B cell (primary cell): ENCODE results near the gene NR0B2. TPM values are rescaled to one million over a fixed set of nuclear protein-coding genes. Genes with fewer than 3 reads are reported as not detected.

Experiments
- ATAC-seq: fragments of 200-7000 bp; cut with Tn5 transposase; one replicate; pipeline ENCODE4 v1.10.0; 2021; ENCODE audit warnings: low read depth, mild to moderate bottlenecking, moderate number of reproducible peaks, moderate library complexity
- CTCF ChIA-PET: fragments of 350-600 bp; sonication (Branson Sonifier 250); formaldehyde crosslinking; loops from one replicate; lab custom pipeline; 2021; ENCODE audit warnings: antibody characterized with exemption, inconsistent platforms; lab: Charles Lee
- POLR2A ChIA-PET: fragments of 350-600 bp; sonication (Branson Sonifier 250); formaldehyde crosslinking; loops from one replicate; lab custom pipeline; 2021; ENCODE audit warnings: antibody characterized with exemption; lab: Charles Lee
- DNase-seq: peaks from one replicate; pipeline ENCODE4 v3.0.0; 2013
- H2AFZ ChIP-seq: 2 replicates; pipeline ENCODE4 v1.6.1; 2012; ENCODE audit warnings: mild to moderate bottlenecking, low read depth, low read length; ENCODE audit not compliant: insufficient read depth, poor library complexity, severe bottlenecking
- H3K27ac ChIP-seq, 2 donors: 1 replicate in 1 of 2; 2 replicates in 1 of 2; pipeline ENCODE4 v1.5.1; 2012 to 2013; ENCODE audit warnings: low read length in 2 of 2, mild to moderate bottlenecking in 2 of 2, moderate library complexity in 1 of 2
- H3K27me3 ChIP-seq, 4 experiments: fragments of 200-600 bp in 1 of 4; sonication (generic) in 1 of 4; replicated peaks in 1 of 4; 1 replicate in 2 of 4; 2 replicates in 2 of 4; pipeline versions ENCODE4 v1.6.1 to v1.7.0; 2013 to 2016; ENCODE audit warnings: low read length in 3 of 4, mild to moderate bottlenecking in 2 of 4, mixed read lengths in 1 of 4, moderate library complexity in 1 of 4; ENCODE audit not compliant: insufficient read depth in 4 of 4, control insufficient read depth in 3 of 4; ENCODE audit errors: control extremely low read depth in 1 of 4
- H3K36me3 ChIP-seq, 2 experiments: replicated peaks in 1 of 2; 1 replicate in 1 of 2; 2 replicates in 1 of 2; pipeline versions ENCODE4 v1.6.1 to v1.7.1; 2013; ENCODE audit warnings: low read length in 1 of 2; ENCODE audit not compliant: insufficient read depth in 2 of 2, control insufficient read depth in 1 of 2; ENCODE audit errors: control extremely low read depth in 1 of 2, extremely low read depth in 1 of 2
- H3K4me1 ChIP-seq, 2 donors: fragments of 200-600 bp in 1 of 2; sonication (generic) in 1 of 2; 1 replicate in 1 of 2; 2 replicates in 1 of 2; pipeline versions ENCODE4 v1.5.1 to v1.6.1; 2013 to 2017; ENCODE audit warnings: low read length in 2 of 2; ENCODE audit not compliant: control insufficient read depth in 2 of 2, insufficient read depth in 2 of 2
- H3K4me2 ChIP-seq: replicated peaks from 2 replicates; pipeline ENCODE3; 2012; ENCODE audit warnings: mild to moderate bottlenecking, low read depth, low read length; ENCODE audit not compliant: poor library complexity, severe bottlenecking
- H3K4me3 ChIP-seq, 5 experiments: fragments of 200-600 bp in 1 of 5; sonication (generic) in 1 of 5; 1 replicate in 3 of 5; 2 replicates in 2 of 5; pipeline versions ENCODE4 v1.5.1 to v1.7.0; 2011 to 2016; ENCODE audit warnings: low read length in 4 of 5, mild to moderate bottlenecking in 4 of 5, low read depth in 2 of 5, control low read depth in 1 of 5, moderate library complexity in 1 of 5; ENCODE audit not compliant: insufficient read depth in 1 of 5; ENCODE audit errors: control extremely low read depth in 1 of 5, extremely low read depth in 1 of 5
- H3K79me2 ChIP-seq: fragments of 200-600 bp; sonication (generic); one replicate; pipeline ENCODE4 v1.6.0; 2016; ENCODE audit warnings: low read length; ENCODE audit not compliant: control insufficient read depth, insufficient read depth
- H3K9ac ChIP-seq: fragments of 200-600 bp; sonication (generic); 2 replicates; pipeline ENCODE4 v1.6.1; 2017; ENCODE audit warnings: mild to moderate bottlenecking, low read length, moderate library complexity
- H3K9me3 ChIP-seq, 3 donors: one replicate each; pipeline versions ENCODE4 v1.6.1 to v1.7.1; 2013; ENCODE audit warnings: low read length in 2 of 3; ENCODE audit not compliant: control insufficient read depth in 2 of 3, insufficient read depth in 1 of 3; ENCODE audit errors: control extremely low read depth in 1 of 3
- H4K20me1 ChIP-seq: 2 replicates; pipeline ENCODE4 v1.6.0; 2012; ENCODE audit warnings: mild to moderate bottlenecking, low read length; ENCODE audit not compliant: insufficient read depth, control insufficient read depth, poor library complexity, severe bottlenecking
- H3K27ac Mint-ChIP-seq: one replicate; pipeline ENCODE4 v1.8.0; 2021; ENCODE audit warnings: mixed read lengths
- H3K27me3 Mint-ChIP-seq: one replicate; pipeline ENCODE4 v1.8.0; 2021; ENCODE audit warnings: mixed read lengths
- H3K4me1 Mint-ChIP-seq: one replicate; pipeline ENCODE4 v1.8.0; 2021; ENCODE audit warnings: mixed read lengths
- H3K4me3 Mint-ChIP-seq: one replicate; pipeline ENCODE4 v1.8.0; 2021; ENCODE audit warnings: mixed read lengths
- H3K9me3 Mint-ChIP-seq: one replicate; pipeline ENCODE4 v1.8.0; 2022; ENCODE audit warnings: mixed read lengths; ENCODE audit not compliant: insufficient read depth
- EZH2 ChIP-seq: IDR thresholded peaks from 2 replicates; pipeline ENCODE4 v1.6.1; 2012; ENCODE audit warnings: borderline replicate concordance, low read depth, mild to moderate bottlenecking, moderate library complexity, low read length; ENCODE audit not compliant: insufficient read depth, poor library complexity, severe bottlenecking
- WGBS: methylation state at CpG from one replicate; pipeline ENCODE4 v1.1.5; 2013; ENCODE audit warnings: missing lambda C conversion rate; ENCODE audit not compliant: insufficient coverage; 5-methylcytosine and 5-hydroxymethylcytosine counted together
- intact Hi-C: fragments of 100-400 bp; cut with micrococcal nuclease; formaldehyde crosslinking; loops from one replicate; pipeline ENCODE4 v1.10.0; 2022
- polyA plus RNA-seq: library from polyadenylated mRNA; depleted of rRNA; stranded (reverse); fragments of >200 nt; gene quantifications from 2 replicates; pipeline ENCODE4 v1.2.3, GENCODE V29; 2012
- total RNA-seq, 2 donors: library from RNA; stranded (reverse); fragments of 120-200 nt in 1 of 2; gene quantifications; 1 replicate in 1 of 2; 2 replicates in 1 of 2; pipeline versions ENCODE4 v1.2.3 to v1.2.4, GENCODE V29; 2013 to 2022
- TF ChIP-seq, protein P1 (sequence below): fragments of 200-600 bp; IDR thresholded peaks from one replicate; pipeline ENCODE4 v1.8.0; 2022; ENCODE audit warnings: antibody characterized with exemption, mild to moderate bottlenecking

Gene NR0B2
- total and polyA plus RNA-seq, 2 donors (not counting 1 experiment from before 2014, with no cell fraction given), result not detected

DNA sequence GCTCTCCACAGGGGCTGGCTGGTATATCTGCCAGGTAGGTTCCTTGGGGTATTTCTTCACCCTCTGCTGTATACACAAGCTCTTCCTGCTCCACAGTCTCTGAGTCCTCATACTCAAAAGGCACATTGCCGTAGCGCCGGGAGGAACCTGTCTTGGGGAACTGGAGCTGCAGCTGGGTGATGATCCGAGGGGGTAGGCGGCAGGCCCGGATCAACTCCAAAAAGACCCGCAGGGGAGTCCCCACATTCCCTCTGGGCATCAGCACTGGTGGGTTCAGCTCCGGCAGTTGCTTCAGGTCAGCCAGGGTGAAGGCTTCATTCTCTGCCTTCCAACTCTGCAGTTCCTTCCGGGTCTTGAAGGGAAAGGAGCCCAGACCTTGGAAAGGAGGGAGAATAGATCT lies 16.4 kb downstream of the NR0B2 start:
- H4K20me1 ChIP-seq, result peaks cover 23% of the 10 kb centered on the region
- no peak overlapping the region for H3K4me3 ChIP-seq
- ATAC-seq (no peak), DNase-seq (no peak)
- 98% methylated on average over 8 of the region's 9 CpGs for WGBS
- H3K9me3 Mint-ChIP-seq, result no peaks in the 10 kb centered on the region
- no peaks in the 10 kb centered on the region for H3K27me3 ChIP-seq
- H3K4me2 ChIP-seq, result no peak overlapping the region
- peaks cover 52% of the 10 kb centered on the region for H3K79me2 ChIP-seq
- H3K9ac ChIP-seq, result no peak overlapping the region
- ChIA-PET CTCF (interaction anchor here (0.5 to 1.5 kb wide), 2 partner anchors 16 to 31 kb away, joined by 4 read pairs; no protein-coding TSS in a partner anchor), POLR2A (interaction anchor here (0.7 kb wide), 2 partner anchors 476 to 1061 kb away, joined by 5 read pairs; no protein-coding TSS in a partner anchor)
- H3K9me3 ChIP-seq, result no peaks in the 10 kb centered on the region
- no peak for TF ChIP-seq EZH2
- TF ChIP-seq, protein P1, sequence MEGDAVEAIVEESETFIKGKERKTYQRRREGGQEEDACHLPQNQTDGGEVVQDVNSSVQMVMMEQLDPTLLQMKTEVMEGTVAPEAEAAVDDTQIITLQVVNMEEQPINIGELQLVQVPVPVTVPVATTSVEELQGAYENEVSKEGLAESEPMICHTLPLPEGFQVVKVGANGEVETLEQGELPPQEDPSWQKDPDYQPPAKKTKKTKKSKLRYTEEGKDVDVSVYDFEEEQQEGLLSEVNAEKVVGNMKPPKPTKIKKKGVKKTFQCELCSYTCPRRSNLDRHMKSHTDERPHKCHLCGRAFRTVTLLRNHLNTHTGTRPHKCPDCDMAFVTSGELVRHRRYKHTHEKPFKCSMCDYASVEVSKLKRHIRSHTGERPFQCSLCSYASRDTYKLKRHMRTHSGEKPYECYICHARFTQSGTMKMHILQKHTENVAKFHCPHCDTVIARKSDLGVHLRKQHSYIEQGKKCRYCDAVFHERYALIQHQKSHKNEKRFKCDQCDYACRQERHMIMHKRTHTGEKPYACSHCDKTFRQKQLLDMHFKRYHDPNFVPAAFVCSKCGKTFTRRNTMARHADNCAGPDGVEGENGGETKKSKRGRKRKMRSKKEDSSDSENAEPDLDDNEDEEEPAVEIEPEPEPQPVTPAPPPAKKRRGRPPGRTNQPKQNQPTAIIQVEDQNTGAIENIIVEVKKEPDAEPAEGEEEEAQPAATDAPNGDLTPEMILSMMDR, result no peak
- no peak overlapping the region for H3K27ac Mint-ChIP-seq
- intact Hi-C loops, result no loop called here
- H3K36me3 ChIP-seq, result peaks cover 3 to 40% of the 10 kb centered on the region in 2 experiments
- H3K4me3 Mint-ChIP-seq, result no peak overlapping the region
- H3K4me1 ChIP-seq, result peaks cover 16 to 20% of the 10 kb centered on the region in 2 donors
- H2AFZ ChIP-seq, result no peak overlapping the region
- H3K27me3 Mint-ChIP-seq, result no peaks in the 10 kb centered on the region
- H3K4me1 Mint-ChIP-seq, result peaks cover 37% of the 10 kb centered on the region
- no peak overlapping the region for H3K27ac ChIP-seq

DNA sequence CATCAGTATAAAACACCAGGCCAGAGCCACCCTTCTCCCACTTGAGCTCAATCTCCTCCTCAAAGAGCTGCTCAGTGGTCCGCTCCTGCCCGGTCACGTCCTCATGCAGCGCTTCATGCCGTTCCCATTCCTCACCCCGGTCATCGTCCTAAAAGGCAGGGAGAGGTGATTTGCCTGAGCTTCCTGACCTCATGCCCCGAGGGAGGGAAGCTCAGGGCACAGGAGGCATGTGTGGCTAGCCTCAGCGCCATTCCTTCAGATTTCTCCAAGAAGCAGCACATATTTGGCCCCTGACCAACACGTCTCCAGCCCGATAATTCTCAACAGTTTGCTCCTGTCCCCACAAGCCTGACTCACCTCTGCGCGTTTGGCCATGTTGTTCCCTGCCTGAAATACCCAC lies 19.5 kb downstream of the NR0B2 start:
- Histone ChIP-seq H3K27ac (no peak overlapping the region), H3K4me1 (peaks cover 13 to 18% of the 10 kb centered on the region in 2 donors), H3K9ac (no peak overlapping the region), H3K4me3 (no peak overlapping the region), H3K9me3 (peaks cover 0 to 3% (median 0%) of the 10 kb centered on the region in 3 donors), H4K20me1 (peaks cover 29% of the 10 kb centered on the region), H3K36me3 (peaks cover 7 to 46% of the 10 kb centered on the region in 2 experiments), H3K27me3 (no peaks in the 10 kb centered on the region), H2AFZ (no peak overlapping the region), H3K79me2 (peaks cover 31% of the 10 kb centered on the region), H3K4me2 (no peak overlapping the region)
- TF ChIP-seq EZH2, result no peak
- TF ChIP-seq, protein P1, result no peak
- no peak overlapping the region for H3K27ac Mint-ChIP-seq
- DNase-seq, result no peak
- intact Hi-C loops, result no loop called here
- 97% methylated on average over 13 of the region's 13 CpGs for WGBS
- H3K27me3 Mint-ChIP-seq, result no peaks in the 10 kb centered on the region
- H3K9me3 Mint-ChIP-seq, result no peaks in the 10 kb centered on the region
- ChIA-PET POLR2A (no interaction called here), CTCF (interaction anchor here (0.6 kb wide), 2 partner anchors 51 to 375 kb away, joined by 3 to 4 read pairs; no protein-coding TSS in a partner anchor)
- ATAC-seq, result no peak
- no peak overlapping the region for H3K4me3 Mint-ChIP-seq
- peaks cover 32% of the 10 kb centered on the region for H3K4me1 Mint-ChIP-seq
